ENCODE results near the gene ZBTB32. TPM values are rescaled to one million over a fixed set of nuclear protein-coding genes. Genes with fewer than 3 reads are reported as not detected.

The ZBTB32 gene
- total and polyA plus RNA-seq, 4 donors: 0.47 TPM; not detected in 3

- Histone ChIP-seq H3K36me3 (ENCODE audit: control insufficient read depth in 4 of 4, insufficient read depth in 3 of 4, low read depth in 1 of 4, low read length in 3 of 4) (peaks cover 37 to 54% (median 44%) of the 10 kb centered on the region in 4 donors), H3K9ac (ENCODE audit: low read depth in 1 of 2, low read length in 2 of 2) (no peak overlapping the region), H3K9me3 (ENCODE audit: control insufficient read depth in 4 of 4, low read length in 3 of 4) (no peaks in the 10 kb centered on the region), H3K4me1 (ENCODE audit: control insufficient read depth in 4 of 4, insufficient read depth in 4 of 4, low read length in 3 of 4) (peaks cover 7 to 22% (median 17%) of the 10 kb centered on the region in 4 donors), H3K27ac (ENCODE audit: low read depth in 1 of 2, low read length in 2 of 2) (no peak overlapping the region), H3K4me3 (ENCODE audit: low read depth in 1 of 3, low read length in 3 of 3) (no peak overlapping the region), H3K27me3 (ENCODE audit: control insufficient read depth in 4 of 4, insufficient read depth in 4 of 4, low read length in 3 of 4) (no peaks in the 10 kb centered on the region)
- no peak for DNase-seq (ENCODE audit: low spot score)
- TF ChIP-seq SP1 (IDR thresholded peaks at IDR 0.05) (no peak), RXRA (IDR thresholded peaks at IDR 0.05) (no peak), TAF1 (conservative IDR thresholded peaks at IDR 0.05) (no peak), FOXA2 (IDR thresholded peaks at IDR 0.05) (no peak), GABPA (IDR thresholded peaks at IDR 0.05 in 1 of 2, conservative IDR thresholded peaks at IDR 0.05 in 1 of 2) (no peak), ZBTB33 (IDR thresholded peaks at IDR 0.05) (no peak), NR2F2 (IDR thresholded peaks at IDR 0.05) (no peak), REST (IDR thresholded peaks at IDR 0.05) (no peak), FOXA1 (IDR thresholded peaks at IDR 0.05) (no peak), JUND (IDR thresholded peaks at IDR 0.05) (no peak), EGR1 (IDR thresholded peaks at IDR 0.05; ENCODE audit: low read depth in 2 of 2) (no peak), YY1 (IDR thresholded peaks at IDR 0.05) (no peak), RAD21 (IDR thresholded peaks at IDR 0.05) (no peak), HNF4A (conservative IDR thresholded peaks at IDR 0.05) (no peak), HNF4G (IDR thresholded peaks at IDR 0.05) (no peak), ATF3 (IDR thresholded peaks at IDR 0.05) (no peak)
- TF ChIP-seq, protein P1, sequence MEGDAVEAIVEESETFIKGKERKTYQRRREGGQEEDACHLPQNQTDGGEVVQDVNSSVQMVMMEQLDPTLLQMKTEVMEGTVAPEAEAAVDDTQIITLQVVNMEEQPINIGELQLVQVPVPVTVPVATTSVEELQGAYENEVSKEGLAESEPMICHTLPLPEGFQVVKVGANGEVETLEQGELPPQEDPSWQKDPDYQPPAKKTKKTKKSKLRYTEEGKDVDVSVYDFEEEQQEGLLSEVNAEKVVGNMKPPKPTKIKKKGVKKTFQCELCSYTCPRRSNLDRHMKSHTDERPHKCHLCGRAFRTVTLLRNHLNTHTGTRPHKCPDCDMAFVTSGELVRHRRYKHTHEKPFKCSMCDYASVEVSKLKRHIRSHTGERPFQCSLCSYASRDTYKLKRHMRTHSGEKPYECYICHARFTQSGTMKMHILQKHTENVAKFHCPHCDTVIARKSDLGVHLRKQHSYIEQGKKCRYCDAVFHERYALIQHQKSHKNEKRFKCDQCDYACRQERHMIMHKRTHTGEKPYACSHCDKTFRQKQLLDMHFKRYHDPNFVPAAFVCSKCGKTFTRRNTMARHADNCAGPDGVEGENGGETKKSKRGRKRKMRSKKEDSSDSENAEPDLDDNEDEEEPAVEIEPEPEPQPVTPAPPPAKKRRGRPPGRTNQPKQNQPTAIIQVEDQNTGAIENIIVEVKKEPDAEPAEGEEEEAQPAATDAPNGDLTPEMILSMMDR (IDR thresholded peaks at IDR 0.05; ENCODE audit: low read depth, low read length, missing input control): no peak
- TF ChIP-seq, protein P2, sequence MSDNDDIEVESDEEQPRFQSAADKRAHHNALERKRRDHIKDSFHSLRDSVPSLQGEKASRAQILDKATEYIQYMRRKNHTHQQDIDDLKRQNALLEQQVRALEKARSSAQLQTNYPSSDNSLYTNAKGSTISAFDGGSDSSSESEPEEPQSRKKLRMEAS (IDR thresholded peaks at IDR 0.05): no peak
- 94% methylated on average over 16 of the region's 16 CpGs for WGBS
Observed at GRCh38 chr19:35721374-35721773, 17.0 kb downstream of the ZBTB32 start.
